Measurements from ENCODE around the gene CHMP2A.
"Not testable (repeated sequence)": the region's sequence is repeated elsewhere in the genome, so short reads cannot be mapped to it uniquely, and the experiment has no call there.

CHMP2A gene

DNA sequence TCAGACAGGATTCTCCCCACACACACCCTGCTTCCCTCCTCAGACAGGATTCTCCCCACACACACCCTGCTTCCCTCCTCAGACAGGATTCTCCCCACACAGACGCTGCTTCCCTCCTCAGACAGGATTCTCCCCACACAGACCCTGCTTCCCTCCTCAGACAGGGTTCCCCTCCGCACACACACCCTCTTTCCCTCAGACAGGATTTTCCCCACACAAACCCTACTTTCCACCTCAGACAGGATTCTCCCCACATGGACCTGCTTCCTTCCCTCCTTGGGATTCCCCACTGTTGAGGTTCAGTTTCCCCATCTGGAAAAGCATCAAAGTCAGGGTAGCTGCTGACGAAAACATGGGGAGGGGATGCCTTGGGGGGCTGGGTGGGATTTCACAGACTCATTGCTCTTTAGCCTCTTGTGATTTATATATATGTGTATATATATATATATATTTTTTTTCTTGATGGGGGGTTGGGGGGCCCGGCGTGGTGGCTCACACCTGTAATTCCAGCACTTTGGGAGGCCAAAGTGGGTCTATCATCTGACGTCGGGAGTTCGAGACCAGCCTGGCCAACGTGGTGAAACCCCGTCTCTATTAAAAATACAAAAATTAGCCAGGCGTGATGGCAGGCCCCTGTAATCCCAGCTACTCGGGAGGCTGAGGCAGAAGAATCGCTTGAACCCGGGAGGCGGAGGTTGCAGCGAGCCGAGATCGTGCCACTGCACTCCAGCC lies 12.1 kb downstream of the CHMP2A start:
- not testable (repeated sequence) for FAIRE-seq; DNase-seq (ENCODE audit: low spot score)

DNA sequence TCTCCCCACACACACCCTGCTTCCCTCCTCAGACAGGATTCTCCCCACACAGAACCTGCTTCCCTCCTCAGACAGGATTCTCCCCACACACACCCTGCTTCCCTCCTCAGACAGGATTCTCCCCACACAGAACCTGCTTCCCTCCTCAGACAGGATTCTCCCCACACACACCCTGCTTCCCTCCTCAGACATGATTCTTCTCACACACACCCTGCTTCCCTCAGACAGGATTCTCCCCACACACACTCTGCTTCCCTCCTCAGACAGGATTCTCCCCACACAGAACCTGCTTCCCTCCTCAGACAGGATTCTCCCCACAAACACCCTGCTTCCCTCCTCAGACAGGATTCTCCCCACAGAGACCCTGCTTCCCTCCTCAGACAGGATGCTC lies 15.7 kb downstream of the CHMP2A start:
- FAIRE-seq; DNase-seq (ENCODE audit: low spot score): not testable (repeated sequence)

DNA sequence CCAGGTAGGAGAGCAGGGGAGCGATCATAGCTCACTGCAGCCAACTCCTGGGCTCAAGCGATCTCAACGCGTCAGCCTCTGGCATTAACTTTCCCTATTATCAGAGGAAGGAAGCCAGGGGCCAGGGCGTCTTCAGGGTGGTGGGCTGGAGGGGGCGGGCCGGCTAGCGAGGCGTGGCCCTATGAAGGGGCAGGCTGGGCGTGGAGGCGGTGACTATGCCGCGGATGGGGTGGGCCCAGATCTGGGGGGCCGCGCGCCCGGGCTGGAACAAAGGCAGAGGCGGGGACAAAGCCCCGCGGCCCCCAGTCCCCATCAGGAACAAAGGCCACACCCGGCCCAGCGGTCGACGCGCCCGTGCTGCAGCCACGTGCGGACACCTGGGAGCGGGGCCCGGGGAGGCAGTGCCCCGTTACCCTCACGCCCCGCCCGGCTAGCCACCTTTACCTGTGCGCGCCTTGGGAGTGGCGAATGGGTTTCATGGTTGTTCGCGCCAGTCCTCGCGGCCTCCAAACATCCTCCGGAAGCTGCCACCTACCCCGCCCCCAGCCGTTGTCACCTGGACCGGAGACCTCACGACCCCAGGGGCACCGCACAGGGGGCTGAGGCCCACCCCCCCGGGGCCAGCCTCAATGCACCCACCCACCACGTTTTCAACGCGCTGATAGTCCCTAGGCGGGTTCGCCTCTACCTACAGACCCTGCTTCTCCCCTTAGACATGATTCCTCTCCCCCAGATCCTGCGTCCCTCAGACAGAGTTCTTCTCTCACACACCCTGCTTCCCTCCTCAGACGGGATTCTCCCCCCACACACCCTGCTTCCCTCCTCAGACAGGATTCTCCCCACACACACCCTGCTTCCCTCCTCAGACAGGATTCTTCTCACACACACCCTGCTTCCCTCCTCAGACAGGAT lies 16.4 kb downstream of the CHMP2A start:
- FAIRE-seq (no peak), DNase-seq (ENCODE audit: low spot score) (no peak)

DNA sequence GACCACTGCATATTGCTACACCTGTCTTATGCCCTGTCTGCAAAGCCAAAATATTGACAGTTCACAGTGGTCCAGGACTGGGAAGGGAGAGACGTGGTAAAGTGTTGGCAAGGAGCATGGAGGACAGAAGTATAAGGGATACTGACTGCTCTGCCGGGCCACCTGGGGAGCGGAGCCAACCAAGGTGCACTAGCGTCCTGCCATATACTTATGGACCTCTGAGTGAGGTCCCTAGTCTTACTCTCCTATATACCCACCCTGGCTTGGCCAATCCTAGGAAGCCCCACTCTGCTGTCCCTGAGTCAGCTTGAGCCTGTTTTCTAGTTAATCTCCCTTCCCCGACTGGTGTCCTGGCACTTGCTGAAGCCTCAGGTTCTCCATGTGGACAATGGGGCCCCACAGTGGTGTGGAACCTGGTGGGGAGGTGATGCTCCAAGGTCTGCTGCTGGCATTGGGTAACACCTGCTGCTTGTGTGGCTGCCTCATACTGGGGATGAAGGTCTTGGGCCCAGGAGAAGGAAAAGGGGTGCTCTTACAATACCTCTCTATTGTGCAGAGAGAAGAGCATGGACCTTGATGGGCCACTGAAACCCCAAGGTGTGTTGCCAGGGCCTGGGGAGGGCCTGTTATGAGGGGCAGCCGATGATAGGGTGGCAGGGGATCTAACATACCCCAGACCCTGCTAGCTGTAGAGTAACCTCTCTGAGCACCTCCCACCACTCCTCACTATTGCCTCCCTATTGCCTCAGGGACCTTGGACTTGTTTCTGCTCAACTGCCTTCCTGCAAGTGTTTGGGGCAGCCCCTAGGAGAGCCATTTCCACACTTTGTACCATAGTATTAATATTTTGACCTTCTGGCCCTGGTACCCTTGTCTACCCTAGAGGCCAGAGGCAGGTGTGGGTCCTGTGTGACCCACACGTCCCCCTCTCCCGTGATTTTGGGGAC lies 17.8 kb downstream of the CHMP2A start:
- FAIRE-seq, result no peak
- DNase-seq (ENCODE audit: low spot score), result no peak

DNA sequence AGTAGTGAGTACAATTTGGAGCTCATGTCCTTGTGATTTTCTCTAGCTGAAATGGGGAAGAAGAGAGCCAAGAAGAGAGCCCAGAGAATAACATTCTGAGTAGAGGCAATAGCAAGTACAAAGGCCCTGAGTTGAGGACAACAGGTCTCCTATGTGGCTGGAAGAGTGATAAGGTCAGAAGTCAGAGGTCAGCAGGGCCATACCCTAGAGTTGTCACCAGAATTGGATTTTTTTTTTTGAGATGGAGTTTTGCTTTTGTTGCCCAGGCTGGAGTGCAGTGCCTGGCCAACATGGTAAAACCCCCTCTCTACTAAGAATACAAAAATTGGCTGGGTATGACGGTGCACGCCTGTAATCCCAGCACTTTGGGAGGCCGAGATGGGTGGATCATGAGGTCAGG lies 19.0 kb downstream of the CHMP2A start:
- FAIRE-seq, result no peak

DNA sequence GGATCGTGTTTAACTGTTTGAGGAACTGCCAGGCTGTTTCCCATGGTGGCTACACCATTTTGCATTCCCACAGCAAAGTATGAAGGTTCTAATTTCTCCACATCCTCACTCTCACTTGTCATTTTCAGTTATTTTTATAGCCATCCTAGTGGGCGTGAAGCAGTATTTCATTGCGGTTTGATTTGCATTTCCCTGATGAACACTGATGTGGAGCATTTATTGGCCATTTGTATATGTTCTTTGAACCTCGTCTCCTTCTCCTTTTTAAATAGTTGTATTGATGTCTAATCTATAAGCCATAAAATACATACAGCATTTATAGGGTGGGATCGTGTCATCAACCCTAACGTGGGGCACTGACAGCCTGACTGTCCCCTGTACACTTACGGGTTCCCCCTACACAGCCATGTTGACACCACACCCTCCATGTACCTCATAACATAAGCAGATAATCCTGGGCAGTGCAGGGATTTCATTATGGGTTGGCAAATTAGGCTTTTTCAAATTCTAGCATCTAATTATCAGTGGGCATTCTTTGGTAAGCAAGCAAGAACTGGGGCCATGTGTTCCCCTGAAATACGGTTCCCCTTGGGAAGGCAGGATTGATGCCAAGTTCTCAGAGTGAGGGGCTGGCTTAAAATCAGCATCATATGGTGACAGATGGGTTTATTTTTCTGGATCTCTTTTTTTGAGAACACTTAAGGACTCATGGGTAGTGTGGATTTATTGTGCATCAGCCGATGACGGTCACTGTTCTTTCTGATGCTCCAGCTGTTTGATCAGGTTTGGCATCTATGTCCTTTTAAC lies 23.7 kb downstream of the CHMP2A start:
- DNase-seq (ENCODE audit: low spot score), result no peak
- FAIRE-seq, result no peak

More for the DNA sequence above, 19.0 kb downstream of the CHMP2A start:
- no peak for DNase-seq (ENCODE audit: low spot score)

DNA sequence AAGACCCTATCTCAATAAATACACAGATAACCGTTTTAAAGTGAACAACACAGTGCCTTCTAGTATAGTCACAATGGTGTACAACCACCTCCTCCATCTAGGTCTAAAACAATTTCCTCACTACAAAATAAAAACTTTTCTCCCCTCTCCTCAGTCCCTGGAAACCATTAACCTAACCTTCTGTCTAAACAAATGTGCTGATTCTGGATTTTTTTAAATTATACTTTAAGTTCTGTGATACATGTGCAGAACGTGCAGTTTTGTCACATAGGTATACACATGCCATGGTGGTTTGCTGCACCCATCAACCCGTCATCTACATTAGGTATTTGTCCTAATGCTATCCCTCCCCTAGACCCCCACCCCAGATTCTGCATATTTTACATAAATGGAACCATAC lies 25.5 kb downstream of the CHMP2A start:
- FAIRE-seq (no peak), DNase-seq (ENCODE audit: low spot score) (no peak)

DNA sequence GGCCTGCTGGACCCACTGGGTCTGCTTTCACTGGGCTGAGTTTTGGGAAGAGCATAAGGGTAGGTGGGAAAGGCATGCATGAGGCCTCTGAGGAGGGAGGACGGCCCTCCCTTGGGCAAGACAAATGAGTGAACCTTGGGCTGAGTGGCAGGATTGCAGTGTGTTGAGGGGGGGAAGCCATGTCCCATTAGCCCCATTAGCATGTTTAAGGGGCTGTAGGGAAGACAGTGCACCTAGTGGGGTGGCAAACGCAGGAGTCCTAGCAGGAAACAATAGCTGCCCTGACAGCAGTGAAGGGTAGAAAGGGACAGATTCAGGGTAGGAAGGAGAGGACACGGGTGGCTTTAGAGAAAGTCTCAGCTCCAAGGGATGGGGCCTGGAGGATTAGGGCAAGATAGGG lies 32.2 kb downstream of the CHMP2A start:
- FAIRE-seq (no peak), DNase-seq (ENCODE audit: low spot score) (no peak)

DNA sequence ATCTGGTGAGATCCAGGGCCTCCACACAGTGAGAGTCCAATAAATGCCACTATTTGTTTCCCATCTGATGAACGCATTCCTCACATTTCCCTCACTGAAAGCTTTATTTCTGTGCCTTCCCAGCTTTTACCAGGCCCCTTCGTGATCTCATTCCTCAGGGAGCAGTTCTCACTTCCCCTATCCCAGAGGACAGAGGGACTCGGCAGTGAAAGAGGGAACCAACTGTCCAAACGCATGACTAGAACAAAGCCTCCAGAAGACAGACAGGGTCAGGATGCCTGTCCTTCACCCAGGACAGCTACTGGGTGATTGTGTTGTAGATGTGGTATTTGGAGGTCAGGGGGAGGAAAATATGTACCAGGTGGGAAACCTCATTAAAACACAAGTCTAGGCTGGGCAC lies 33.3 kb downstream of the CHMP2A start:
- no peak for DNase-seq (ENCODE audit: low spot score)
- FAIRE-seq, result no peak

DNA sequence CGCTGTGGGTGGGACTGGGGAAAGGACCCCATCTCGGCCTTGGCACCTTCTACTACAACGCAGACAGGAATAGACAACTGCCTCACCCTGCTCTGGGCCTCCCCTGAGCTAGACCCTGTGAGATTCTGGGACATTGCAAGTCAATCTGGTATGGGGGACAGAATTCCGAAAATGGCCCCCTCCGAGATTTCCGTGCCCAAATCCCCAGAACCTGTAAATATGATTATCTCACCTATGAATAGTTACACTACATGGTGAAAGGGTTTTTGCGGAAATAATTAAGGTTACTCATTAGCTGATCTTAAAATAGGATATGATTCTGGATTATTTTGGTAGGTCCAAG lies 34.7 kb downstream of the CHMP2A start:
- DNase-seq (ENCODE audit: low spot score), result no peak
- no peak for FAIRE-seq

DNA sequence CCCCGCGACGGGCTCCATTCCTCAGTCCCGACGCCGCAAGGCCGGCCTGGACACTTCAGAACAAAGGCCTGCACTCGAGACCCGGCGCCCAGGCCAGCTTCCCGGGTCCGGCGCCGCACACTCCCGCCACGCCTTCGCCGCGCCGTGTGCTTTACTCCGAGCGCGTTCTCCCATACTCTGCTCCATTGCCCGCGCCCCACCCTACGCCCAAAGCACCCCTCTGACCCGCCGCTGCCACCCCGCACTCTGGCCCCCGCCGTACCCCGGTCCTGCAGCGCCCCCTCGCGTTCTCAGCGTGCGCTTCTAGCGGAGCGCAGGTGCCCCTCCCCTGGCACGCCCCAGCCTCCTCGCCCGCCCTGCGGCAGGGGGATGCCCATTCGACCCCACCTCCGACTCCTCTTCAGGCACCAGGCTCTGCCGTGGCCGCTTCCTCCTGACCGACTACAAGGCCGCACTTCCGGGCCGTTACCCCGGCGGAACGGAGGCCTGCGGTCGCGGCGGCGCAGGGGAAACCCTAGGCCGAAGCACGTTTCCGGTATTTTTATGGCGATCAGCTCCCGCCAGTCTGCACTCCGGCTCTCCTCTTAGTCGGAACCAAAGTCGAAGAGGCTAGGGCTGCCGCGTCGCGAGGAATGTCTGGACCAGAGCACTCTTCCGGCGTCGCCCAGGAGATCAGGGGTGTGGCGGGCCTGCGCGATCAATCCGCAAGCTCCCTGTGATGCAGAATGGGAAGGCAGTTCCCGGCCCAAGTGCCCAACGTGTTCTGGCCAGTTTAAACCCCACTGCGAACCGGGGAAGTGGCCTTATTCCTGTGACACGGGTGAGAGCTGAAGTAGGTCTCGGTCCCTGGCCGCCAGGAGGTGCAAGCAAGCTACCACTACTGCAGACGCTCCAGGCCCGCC lies 35.3 kb downstream of the CHMP2A start, which contains the start of gene ZBTB45:
Gene ZBTB45 (minus strand): TSS at position 456 of the 902 bp plus-strand sequence. CDS start 2,137 bp downstream, outside the sequence.
- no peak for FAIRE-seq
- DNase-seq (ENCODE audit: low spot score), result peak; percentile 90

DNA sequence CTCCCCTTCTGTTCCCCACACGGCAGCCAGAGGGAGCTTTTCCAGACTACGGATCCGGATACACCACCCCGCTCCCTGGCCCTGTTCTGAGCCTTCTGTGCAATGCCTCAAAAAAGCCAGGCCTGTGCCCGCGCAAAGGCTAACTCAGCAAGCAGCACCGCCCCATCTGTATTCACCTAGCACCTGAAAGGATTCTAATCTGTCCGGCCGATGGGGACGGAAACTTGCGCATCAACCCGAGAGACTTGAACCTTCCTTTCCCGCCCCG lies 35.9 kb downstream of the CHMP2A start:
- DNase-seq (ENCODE audit: low spot score) (peak; percentile 52), FAIRE-seq (no peak)

DNA sequence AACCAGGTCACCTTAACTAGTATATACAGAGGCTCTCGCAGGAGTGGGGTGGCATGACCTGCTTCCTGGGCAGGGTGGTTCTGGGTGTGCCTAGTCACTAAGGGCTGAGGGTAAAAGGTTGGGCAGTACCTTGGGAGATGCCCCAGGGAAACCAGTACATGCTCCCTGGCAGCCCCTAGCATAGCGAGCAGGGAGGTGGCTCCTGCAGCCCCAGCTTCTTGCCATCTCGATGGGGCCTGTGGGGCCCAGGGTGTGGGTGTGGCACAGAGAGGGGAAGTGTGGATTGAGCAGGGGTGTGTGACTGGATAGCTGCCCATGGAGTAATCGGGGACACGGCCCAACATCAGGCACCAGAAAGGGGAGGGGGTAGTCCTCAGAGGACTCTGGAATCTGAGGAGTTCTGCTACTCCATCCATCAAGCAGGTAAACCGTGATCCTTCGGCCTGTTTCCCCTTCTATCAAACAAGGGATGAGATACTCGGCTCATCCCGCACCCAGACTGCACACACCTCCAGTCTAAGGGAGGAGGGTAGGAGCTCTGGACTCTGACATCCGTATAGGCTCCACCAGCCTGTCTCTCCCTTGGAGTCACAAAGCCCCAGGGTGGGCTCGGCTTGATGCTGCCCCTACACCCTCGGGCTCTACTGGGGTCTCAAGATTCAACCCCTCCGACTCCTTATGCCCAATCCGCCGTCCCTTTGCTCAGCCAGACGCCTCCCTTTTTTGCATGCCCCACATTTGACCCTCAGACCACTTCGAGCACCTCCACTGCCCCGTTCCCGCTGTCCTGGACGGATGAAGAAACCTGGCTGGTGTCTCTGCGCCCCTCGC lies 36.4 kb downstream of the CHMP2A start:
- FAIRE-seq, result no peak
- DNase-seq (ENCODE audit: low spot score), result no peak

DNA sequence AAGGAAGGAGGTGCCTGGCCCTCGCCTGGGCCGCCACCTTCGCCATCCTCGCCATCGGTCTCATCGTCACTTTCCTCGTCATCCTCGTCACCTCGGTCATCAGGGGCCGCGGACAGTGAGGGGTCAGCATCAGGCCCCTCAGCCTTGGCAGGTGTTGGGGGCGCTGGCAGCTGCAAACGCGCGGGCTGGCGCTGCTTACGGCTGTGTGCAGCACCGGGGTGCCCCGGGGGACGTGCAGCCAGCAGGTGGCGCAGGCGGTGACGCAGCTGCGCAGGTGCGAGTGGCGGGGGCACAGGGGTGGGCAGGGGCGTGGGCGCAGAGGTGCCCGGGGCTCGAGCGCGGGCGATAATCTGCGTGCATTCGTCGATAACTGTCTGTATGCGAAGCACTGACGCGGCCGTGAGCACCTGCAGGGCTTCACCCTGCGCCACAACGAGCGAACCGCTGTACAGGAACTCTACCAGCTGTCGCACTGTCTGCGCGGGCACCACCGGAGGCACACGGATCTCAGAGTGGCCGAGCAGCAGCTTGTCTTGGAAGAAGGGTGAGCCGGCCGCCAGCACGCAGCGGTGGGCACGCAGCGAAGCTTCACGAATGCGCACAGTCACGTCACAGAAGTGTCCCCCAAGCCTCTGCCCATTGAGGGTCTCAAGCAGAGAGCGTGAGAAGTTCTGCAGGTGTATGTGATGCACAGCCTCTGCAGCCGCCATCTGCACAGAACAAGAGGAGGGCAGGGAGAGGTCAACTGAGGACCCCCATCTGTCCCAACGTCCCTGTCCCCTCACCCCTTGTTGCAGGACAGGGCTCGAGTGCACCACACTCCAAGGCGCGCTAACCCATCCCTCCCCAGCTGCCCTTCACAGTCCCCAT lies 37.7 kb downstream of the CHMP2A start:
- FAIRE-seq (no peak), DNase-seq (ENCODE audit: low spot score) (no peak)

DNA sequence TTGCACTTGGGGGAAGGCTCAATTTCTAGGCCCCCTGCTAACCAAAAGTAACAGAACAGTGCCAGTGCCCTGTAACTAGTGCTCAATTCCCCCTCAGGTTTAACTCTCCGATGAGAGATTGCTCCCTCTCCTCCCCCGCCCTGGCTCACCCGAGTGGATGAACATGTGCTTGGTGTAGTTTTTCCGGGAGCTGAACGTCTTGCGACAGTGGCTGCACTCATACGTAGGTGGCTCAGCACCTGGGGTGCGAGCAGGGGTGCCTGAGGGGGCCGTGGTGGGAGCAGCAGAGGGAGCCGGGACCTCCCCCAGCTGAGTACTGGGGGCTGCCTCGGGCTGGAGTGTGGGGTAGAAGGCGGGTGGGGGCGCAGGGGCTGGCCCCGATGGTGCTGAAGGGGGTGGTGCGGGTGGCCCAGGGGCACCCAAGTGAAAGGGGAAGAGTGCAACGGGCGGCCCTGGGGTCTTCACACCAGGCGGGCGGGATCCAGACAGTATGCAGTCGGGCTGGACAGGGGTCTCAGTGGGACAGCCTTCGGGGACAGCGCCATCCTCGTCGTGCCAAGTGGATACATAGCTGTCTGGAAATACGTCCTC lies 38.6 kb downstream of the CHMP2A start:
- no peak for FAIRE-seq
- no peak for DNase-seq (ENCODE audit: low spot score)

DNA sequence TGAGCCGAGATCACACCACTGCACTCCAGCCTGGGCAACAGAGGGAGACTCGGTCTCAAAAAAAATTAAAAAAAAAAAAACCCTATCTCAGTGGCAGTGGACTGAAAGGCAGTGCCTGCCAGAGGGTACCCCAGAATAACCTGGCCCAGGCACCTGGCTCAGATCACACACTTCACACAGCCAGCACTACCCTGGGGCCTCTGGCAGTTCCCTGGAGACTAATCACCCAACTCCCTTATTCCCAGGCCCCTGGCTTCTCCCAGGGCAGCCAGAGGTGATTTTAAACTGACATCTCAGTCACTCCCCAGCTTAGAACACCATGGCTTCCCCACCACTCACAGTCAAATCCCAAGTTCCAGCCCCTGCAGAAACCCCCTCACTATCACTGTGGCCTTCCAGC lies 39.6 kb downstream of the CHMP2A start:
- no peak for FAIRE-seq
- no peak for DNase-seq (ENCODE audit: low spot score)

DNA sequence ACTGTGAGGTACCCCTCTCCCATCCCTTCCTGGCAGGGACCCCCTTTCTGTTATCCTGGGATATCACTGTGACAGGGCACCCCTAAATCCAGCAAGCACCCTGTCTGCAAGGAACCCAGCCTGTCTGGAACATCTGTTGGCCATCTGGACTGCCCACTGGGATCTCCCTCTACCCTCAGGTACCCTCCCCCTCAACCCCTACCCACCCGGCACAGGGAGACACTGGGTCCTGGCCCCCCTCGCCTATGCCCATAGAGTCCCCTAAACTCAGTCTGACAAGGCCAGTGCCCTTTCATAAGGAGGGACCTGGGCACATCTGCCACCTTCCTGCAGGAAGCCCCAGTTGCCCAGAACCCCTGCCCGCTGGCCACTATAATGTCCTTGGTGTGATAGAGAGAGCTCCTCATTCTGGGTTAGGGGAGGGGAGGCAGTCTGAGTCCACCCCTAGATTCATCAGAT lies 40.3 kb downstream of the CHMP2A start:
- DNase-seq (ENCODE audit: low spot score) (no peak), FAIRE-seq (no peak)

All from RCC 7860 (cell line).